GM11168 (cell line): ENCODE data around the gene MRPL16.
"Not testable (repeated sequence)": the region's sequence is repeated elsewhere in the genome, so short reads cannot be mapped to it uniquely, and the experiment has no call there.

Experiments
- in situ Hi-C: fragments of 300-500 bp; cut with MboI; formaldehyde crosslinking; loops from one replicate; pipeline ENCODE4 v1.12.0; 2022; ENCODE audit warnings: low sequenced_read_pairs; ENCODE audit not compliant: unreplicated experiment

MRPL16 gene

DNA sequence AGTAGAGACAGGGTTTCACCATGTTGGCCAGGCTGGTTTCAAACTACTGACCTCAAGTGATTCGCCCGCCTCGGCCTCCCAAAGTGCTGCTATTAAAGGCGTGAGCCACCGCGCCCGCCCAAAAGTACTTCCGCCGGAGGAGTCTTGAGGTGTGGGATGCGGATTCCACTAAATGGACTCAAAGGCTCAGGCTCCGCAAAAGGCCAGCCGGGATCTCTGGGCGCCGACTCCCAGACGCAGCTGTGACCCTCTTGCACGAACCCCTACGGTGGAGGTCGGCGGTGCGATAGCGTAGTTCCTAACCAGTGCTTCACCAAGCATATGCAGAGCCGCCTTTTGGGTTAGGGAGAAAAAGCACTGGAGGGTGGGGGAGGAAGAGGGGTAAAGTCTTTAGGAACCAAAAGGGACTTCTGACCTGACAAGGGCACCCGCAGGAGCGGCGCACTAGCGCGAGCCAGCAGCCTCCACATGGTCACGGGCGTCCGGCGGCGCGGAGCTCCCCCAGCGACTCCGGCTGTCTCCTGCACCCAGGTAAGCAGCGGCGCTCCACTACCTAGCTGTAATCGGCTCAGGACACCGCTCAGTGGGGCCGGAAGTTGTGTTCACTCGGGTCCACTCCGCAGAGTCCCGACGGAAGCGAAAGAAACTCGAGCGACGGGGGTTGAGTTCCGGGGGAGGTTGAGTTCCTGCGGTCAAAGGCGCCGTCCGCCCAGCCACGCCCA is at the start of gene MRPL16:
Gene MRPL16 (minus strand): TSS at position 590 of the 722 bp plus-strand sequence. CDS start 120 bp downstream, at position 470.
- in situ Hi-C loops, result no loop called here

DNA sequence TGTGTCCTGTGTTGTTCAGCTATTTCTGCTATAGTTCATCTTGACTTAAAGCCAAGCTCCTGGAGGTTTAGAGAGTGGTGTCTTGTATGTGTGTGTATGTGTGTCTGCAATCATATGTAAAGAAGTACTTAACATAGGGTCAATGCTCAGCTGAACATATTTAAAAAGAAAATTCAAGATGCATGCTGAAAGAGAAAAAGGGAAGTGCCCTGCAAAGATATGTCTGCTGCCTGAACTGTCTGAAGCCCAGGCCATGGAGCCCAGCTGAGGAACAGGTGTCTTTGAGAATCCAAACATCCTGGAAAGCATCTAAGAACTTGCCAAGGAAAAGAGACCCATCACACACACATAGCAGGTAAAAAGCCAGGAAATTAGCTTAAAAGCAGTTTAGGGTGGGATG is 49.1 kb upstream of the MRPL16 start:
- in situ Hi-C loops, result no loop called here

DNA sequence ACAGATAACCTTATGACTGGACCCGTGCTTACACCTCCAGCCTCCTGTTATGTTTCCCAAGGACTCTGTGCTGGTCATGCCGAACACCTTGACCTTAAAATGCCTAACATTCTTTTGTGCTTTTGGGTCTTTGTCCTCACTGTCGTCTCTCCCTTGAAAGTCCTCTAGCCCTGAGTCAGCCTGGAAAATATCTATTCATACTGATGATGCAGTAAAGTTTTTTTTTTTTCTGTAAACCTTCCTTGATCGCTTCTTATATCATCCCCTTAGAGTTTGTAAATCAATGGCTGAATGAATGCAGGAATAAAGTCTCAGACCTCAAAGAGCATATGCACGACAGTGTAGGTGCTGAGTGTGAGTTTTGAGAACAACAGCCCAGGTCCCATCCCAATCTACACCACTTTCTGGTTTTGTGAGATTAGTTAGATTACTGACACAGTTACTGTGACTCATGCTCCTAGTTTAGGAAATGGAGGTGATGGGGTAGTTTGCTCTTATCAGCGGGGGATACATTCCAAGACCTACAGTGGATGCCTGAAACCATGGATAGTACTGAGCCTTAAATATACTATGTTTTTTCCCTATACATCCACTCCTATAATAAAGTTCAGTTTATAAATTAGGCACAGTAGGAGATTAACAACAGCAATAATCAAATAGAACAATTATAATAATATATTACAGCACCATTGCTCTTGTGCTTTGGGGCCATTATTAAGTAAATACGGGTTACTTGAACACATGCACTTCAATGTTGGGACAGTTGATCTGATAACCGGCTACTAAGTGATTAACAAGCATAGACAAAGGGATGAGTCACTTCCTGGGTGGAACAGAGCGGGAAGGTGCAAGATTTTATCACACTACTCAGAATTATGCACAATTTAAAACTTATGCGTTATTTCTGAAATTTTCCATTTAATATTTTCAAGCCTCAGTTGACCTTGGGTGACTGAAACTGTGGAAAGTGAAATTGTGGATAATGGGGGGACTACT is 47.2 kb upstream of the MRPL16 start:
- in situ Hi-C loops, result no loop called here

DNA sequence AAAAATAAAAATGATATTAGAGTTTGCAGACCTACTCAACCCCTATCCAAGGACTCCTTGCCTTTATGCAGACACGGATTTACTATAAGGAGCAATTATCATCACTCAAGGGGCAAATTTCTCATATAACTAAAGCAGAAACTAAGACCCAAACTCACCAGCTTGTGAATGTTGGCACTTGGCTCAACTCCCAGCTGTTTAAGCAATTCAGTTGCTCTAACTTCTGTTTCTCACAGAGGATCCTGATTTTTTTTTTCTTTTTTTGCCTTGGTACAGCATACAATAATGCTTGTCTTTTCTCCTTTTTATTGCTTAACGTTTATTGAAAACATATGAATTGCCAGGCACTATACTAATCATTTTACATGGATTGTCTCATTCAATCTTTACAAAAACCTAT is 44.3 kb upstream of the MRPL16 start:
- in situ Hi-C loops, result no loop called here

DNA sequence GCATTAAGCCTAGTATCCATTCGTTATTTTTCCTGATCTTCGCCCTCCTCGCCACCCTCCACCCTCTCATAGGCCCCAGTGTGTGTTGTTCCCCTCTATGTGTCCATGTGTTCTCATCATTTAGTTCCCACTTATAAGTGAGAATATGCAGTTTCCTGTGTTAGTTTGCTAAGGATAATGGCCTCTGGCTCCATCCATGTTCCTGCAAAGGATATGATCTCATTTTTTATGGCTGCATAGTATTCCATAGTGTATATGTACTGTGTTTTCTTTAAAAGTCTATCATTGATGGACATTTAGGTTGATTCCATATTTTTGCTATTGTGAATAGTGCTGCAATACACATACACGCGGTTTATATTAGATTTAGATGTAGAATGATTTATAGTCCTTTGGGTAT is 40.8 kb upstream of the MRPL16 start:
- in situ Hi-C loops, result not testable (repeated sequence)

DNA sequence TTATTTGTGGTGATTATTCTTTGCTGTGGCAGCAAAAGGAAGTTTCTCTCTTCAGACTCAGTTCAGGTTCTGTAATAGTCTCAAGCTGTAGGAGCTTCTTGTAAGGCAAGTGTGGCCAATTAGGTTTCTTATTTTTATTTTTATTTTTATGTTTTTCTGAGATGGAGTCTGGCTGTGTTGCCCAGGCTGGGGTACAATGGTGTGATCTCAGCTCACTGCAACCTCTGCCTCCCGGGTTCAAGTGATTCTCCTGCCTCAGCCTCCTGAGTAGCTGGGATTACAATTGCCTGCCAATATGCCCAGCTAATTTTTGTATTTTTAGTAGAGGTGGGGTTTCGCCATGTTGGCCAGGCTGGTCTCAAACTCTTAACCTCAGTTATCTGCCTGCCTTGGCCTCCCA is 39.0 kb upstream of the MRPL16 start:
- in situ Hi-C loops, result not testable (repeated sequence)

DNA sequence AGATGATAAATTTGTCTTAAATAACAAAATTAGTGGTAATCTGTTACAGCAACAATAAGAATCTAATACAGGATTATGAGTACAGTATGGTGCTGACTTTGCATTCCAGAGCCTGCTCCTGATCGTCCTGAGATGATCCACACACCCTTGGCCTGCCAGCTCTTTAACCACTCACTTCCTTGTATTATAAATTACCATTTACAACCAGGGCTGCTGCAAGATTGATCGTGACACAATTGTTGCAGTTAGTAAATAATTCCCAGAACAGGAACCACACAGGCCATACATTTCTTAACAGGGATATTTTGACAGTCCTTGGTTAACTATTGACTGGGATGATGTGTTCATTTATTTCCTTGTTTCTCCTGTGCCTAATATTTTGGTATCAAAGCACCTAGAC is 38.6 kb upstream of the MRPL16 start:
- in situ Hi-C loops, result no loop called here

DNA sequence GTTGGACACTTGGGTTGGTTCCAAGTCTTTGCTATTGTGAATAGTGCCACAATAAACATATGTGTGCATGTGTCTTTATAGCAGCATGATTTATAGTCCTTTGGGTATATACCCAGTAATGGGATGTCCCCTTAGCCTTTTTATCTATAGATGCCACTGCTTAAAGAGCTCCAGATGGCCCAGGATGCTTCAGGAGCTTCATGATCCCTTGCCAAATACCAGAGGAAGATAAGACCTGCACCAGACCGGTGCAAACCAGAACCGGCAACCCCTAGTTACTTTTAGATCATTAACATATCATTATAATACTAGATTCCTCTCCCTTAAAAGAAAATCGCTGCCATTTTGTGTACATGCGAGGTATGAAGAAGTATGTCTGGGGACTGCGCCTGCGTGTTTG is 37.9 kb upstream of the MRPL16 start:
- in situ Hi-C loops, result not testable (repeated sequence)

DNA sequence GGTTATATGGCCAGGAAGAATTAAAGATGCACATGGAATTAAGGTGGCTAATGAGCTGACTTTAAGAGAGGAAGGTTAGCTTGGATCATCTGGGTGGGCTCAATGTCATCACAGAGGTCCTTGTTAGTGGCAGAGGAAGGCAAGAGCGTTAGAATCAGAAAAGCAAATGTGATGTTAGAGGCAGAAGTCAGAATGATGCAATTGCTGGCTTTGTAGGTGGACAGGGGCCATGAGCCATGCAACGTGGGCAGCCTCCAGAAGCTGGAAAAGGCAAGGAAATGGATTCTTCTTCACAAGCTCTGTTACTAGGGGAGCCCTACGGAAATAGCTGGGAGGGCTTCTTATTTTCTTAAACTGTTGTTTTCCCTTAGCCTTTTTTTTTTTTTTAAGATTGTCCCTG is 37.0 kb upstream of the MRPL16 start:
- in situ Hi-C loops, result no loop called here

DNA sequence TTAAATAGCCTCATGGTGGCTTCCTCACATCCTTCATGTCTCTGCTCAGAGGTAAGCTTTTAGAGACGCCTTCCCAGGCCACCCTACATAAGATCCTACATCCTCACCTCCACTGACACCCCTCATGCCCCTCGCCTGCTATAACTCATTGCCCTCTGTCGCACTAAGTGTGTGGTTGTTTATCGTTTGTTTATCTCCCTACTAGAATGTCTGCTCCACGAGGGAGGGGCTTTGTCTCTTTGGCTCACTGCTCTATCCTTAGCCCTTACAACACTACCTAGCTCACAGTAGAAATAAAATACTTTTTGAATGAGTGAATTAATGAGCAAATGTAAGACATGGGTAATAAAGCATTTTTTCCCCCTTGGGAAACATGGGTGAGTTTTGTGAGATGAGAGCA is 36.0 kb upstream of the MRPL16 start:
- in situ Hi-C loops, result no loop called here

DNA sequence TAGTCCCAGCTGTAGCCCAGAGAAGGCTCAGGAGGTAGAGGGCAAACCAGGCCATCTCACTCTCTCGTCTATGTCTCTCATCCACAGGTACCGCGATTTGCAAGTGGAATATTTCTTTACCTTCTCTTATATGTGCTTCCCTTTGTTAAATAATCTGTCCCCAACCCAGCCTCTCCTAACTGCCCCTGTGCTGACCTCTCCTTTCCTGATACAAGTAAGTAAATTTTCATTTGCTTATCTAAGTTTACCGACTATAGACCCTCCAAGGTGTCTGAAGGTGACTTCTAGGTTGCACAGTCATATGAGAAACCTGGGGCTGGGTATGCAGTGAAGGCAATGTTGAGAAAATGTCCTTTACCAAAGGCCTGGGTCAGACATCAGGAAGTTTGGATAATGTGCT is 34.8 kb upstream of the MRPL16 start, which contains the start of gene CBLIF:
Gene CBLIF (minus strand): TSS at position 101 of the 400 bp plus-strand sequence. CDS start 46 bp downstream, at position 55.
- in situ Hi-C loops, result no loop called here

DNA sequence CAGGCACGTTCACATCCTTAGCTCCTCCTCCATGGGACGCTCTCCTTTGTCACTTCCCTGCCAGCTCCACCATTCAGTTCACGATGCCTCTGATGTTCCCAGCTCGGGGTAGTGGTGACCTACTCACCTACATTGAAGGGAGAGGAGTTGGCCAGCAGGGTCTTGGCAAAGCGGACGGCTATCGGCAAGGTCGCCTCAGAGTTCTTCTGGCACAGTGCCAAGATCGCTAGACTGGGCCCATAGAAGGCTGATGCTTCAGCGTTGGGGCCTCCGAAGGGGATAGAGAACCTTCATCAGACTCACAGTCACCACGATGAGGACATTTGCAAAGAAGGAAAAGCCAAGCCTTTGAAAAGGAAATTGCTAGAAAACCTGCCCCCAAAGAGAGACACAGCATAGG is 31.7 kb upstream of the MRPL16 start:
- in situ Hi-C loops, result no loop called here

DNA sequence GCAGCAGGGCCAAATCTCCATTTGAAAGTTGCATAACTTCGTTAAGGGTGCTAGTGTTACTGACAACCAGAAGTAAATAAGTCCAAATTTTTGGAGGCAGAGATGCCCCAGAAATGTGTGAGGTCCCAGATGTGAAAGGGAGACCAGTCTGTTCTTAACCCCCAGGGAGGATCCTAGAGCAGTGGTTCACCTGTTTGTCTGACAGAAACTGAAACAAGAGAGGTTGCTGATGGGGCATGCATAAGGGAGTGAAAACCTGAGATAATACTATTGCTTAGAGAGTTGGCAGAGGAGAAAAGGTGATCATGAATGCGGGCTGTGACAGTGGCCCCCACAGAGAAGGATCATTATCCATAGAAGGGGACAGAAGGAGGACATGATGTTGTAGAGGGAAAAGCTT is 30.9 kb upstream of the MRPL16 start:
- in situ Hi-C loops, result no loop called here

DNA sequence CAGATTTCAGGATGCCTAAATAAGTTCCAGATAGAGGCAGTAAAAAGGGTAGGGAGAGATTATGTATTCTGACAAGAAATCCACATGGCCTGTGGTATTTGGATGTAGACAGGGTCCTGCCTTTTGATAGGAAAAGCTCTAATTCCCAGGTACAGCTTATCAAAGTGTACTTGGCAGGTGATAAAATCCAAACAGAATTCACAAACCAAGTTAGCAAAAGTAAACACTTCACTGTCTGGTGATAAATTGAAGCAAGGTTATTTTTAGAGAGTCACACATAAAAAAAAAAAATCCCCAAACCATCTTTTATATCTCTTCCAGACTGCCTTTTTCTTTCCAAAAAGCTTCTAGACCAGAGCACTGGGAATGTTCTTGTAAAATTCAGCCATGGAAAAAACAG is 29.0 kb upstream of the MRPL16 start:
- in situ Hi-C loops, result no loop called here

DNA sequence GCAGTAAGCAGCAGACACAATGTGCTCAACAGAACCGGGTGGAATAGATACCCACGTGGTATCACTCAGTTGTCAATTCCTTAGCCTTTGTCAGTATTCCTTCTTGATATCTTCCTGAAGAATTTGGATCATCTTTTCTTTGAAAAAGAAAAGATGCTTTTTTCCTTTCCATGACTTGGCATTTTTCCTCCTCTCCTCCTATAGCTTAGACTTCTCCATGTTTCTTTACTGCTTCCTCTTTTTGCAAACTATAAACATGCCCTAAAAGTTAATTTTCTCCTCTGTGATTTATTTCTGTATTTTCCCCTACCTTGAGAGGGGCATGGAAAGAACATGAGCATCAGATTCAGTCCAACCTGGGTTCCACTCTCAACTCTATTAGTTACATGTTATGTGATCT is 23.0 kb upstream of the MRPL16 start:
- in situ Hi-C loops, result no loop called here

DNA sequence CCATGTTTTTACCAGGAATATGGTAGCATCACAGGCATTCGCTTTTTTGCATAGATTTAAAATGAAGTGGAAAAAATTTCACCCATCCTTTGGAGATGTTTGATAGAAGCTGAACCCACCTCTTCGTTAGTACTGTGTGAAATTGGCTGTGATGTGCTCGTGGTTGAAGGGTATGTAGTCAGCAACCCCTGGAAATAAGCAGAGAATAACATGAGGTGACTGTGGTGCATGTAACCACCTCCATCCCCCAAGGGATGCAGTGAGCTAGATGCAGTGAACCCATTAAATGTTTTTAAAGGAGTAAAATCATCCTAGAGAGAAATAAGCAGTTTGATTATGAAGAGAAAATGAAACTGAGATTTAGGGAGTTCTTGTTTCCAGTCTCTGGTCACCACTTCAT is 18.8 kb upstream of the MRPL16 start:
- in situ Hi-C loops, result no loop called here

DNA sequence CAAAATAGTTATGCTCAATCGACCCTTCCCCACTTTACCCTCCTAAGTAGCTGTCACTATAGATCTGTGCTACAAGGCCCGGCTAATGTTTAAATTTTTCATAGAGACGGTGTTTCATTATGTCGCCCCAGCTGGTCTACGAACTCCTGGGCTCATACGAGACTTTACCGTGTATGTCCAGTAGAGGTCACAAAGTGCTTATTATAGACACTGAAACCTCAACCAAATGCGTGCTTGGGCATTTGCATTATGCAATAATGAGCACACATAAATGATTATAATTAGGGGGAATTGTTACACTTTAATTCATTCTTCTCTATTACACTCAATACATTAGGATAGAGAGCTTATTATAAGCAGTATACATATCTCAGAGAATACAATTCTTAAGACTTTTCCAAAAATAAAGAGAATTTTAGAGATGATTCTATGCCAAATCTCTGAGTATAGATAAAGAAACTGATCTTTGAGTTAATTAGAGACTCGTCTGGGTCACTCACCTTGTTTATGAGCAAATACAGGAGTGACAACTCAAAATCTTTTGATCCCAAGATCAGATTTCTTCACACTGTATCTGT is 12.5 kb upstream of the MRPL16 start:
- in situ Hi-C loops, result no loop called here

DNA sequence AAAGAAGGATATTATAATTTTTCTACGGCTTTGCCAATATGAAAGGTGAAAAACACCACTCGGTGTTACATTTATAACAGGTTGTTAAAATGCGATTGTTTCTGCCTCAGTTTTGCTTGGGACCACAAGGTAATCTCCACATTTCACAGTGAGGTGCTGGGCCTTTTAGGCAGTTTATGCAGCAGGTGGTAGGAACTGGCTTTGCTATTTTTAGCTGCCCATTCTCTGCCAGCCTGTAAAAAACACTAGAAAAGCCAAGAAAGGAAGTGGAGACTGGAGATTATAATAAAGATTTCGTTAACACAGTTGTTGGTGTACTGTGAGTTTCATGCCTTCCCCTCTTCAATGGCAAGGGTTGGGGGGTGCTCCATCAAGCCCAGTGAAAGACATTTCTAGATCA is 8.0 kb upstream of the MRPL16 start:
- in situ Hi-C loops, result no loop called here

DNA sequence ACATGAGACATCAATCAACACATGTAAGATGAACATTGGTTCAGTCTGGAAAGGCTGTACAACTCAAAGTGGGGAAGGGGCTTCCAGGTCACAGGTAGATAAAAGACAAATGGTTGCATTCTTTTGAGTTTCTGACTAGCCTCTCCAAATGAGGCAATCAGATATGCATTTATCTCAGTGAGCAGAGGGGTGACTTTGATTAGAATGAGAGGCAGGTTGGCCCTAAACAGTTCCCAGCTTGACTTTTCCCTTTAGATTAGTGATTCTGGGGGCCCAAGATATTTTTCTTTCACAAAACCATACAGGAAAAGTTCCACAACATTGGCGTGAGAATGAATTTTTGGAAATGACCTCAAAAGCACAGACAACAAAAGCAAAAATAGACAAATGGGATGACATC is 5.9 kb upstream of the MRPL16 start:
- in situ Hi-C loops, result not testable (repeated sequence)

DNA sequence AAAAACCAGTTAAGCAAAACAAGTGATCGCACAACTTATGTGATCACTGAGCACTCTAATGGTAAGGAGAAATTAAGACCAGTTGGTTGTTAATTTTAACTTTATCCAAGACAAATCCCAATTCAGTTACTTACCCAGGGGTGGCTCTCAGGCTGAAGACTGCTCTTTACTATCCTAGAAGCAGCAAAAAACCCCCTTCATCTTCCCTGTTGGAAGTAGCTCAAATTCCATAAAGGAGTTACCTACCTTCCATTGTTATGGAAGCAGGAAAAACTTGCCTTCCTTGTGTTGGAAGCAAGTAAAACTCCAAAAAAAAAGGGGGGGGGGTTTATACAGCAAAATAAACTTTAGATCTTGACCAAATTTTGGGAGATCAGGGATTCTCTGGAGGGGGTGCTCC is 5.2 kb upstream of the MRPL16 start:
- in situ Hi-C loops, result no loop called here

DNA sequence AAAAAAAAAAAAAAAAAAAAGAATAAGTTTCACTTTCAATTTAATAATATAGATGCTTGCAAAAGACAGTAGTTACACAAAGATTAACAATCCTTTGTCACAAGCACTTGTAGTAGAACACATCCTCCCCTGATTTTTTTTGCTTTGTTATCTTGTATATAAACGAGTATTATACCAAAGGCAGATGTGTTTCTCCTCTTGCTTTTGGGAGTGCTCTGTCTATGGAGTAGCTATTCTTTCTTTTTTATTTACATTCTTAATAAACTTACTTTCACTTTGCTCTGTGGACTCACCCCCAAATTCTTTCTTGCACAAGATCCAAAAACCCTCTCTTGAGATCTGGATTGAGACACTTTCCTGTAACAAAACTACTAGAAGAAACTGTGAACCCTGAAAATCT is 3.4 kb upstream of the MRPL16 start:
- in situ Hi-C loops, result no loop called here
